Activated naive CD4-positive, alpha-beta T cell treated with anti-CD3 and anti-CD28 coated beads, Interleukin-2, amount 10 ng/mL, durations not matched to agents 7 days and 5 days (primary cell): ENCODE results near the gene PAX3.
A peak's percentile ranks its signal among the peaks of the same experiment; 100 is the strongest.
"Not testable (repeated sequence)": the region's sequence is repeated elsewhere in the genome, so short reads cannot be mapped to it uniquely, and the experiment has no call there.

Experiments
- CTCF ChIA-PET: fragments of 350-600 bp; sonication (Branson Sonifier 250); formaldehyde crosslinking; loops from one replicate; lab custom pipeline; 2021; ENCODE audit warnings: antibody characterized with exemption; lab: Charles Lee
- DNase-seq: peaks from one replicate; pipeline ENCODE4 v3.0.0-alpha.2; 2020
- H3K27ac Mint-ChIP-seq: one replicate; pipeline ENCODE4 v1.8.0; 2021; ENCODE audit warnings: mild to moderate bottlenecking, moderate library complexity, mixed read lengths
- H3K27me3 Mint-ChIP-seq: one replicate; pipeline ENCODE4 v1.8.0; 2021; ENCODE audit warnings: mild to moderate bottlenecking, mixed read lengths
- H3K36me3 Mint-ChIP-seq: one replicate; pipeline ENCODE4 v1.8.0; 2021; ENCODE audit warnings: mixed read lengths
- H3K4me1 Mint-ChIP-seq: one replicate; pipeline ENCODE4 v1.8.0; 2021; ENCODE audit warnings: mixed read lengths
- H3K4me3 Mint-ChIP-seq: one replicate; pipeline ENCODE4 v1.8.0; 2021; ENCODE audit warnings: mild to moderate bottlenecking, moderate library complexity, mixed read lengths
- H3K9me3 Mint-ChIP-seq: one replicate; pipeline ENCODE4 v1.8.0; 2021; ENCODE audit warnings: mixed read lengths

PAX3 gene

GRCh38 chr2:222174450-222174849 is 124.3 kb downstream of the PAX3 start:
- no peaks in the 10 kb centered on the region for H3K27me3 Mint-ChIP-seq
- no peaks in the 10 kb centered on the region for H3K4me1 Mint-ChIP-seq
- DNase-seq: no peak
- no peak overlapping the region for H3K4me3 Mint-ChIP-seq
- CTCF ChIA-PET: no interaction called here
- no peaks in the 10 kb centered on the region for H3K9me3 Mint-ChIP-seq
- no peak overlapping the region for H3K27ac Mint-ChIP-seq
- no peaks in the 10 kb centered on the region for H3K36me3 Mint-ChIP-seq

GRCh38 chr2:222169346-222169745 is 129.5 kb downstream of the PAX3 start:
- Mint-ChIP-seq H3K9me3 (peaks cover 3% of the 10 kb centered on the region), H3K4me1 (no peaks in the 10 kb centered on the region), H3K27ac (no peak overlapping the region), H3K4me3 (no peak overlapping the region), H3K36me3 (no peaks in the 10 kb centered on the region), H3K27me3 (no peaks in the 10 kb centered on the region)
- CTCF ChIA-PET: no interaction called here
- DNase-seq: no peak

GRCh38 chr2:222167762-222168161 is 131.0 kb downstream of the PAX3 start:
- H3K9me3 Mint-ChIP-seq: peaks cover 3% of the 10 kb centered on the region
- no peak for DNase-seq
- H3K4me3 Mint-ChIP-seq: no peak overlapping the region
- no peaks in the 10 kb centered on the region for H3K27me3 Mint-ChIP-seq
- CTCF ChIA-PET: no interaction called here
- H3K36me3 Mint-ChIP-seq: no peaks in the 10 kb centered on the region
- no peak overlapping the region for H3K27ac Mint-ChIP-seq
- no peaks in the 10 kb centered on the region for H3K4me1 Mint-ChIP-seq

GRCh38 chr2:222160944-222161343 is 137.9 kb downstream of the PAX3 start:
- Mint-ChIP-seq H3K4me1 (no peaks in the 10 kb centered on the region), H3K27me3 (no peaks in the 10 kb centered on the region), H3K27ac (no peak overlapping the region), H3K36me3 (no peaks in the 10 kb centered on the region), H3K4me3 (no peak overlapping the region), H3K9me3 (no peaks in the 10 kb centered on the region)
- CTCF ChIA-PET: no interaction called here
- no peak for DNase-seq

GRCh38 chr2:222160125-222160524 is 138.7 kb downstream of the PAX3 start:
- Mint-ChIP-seq H3K27me3 (no peaks in the 10 kb centered on the region), H3K27ac (peak overlapping the region; percentile 52), H3K9me3 (peaks cover 2% of the 10 kb centered on the region), H3K36me3 (no peaks in the 10 kb centered on the region), H3K4me1 (no peaks in the 10 kb centered on the region), H3K4me3 (no peak overlapping the region)
- no peak for DNase-seq
- CTCF ChIA-PET: no interaction called here

- no peaks in the 10 kb centered on the region for H3K36me3 Mint-ChIP-seq
- no peak for DNase-seq
- CTCF ChIA-PET: no interaction called here
- H3K27me3 Mint-ChIP-seq: no peaks in the 10 kb centered on the region
- H3K4me3 Mint-ChIP-seq: no peak overlapping the region
- H3K27ac Mint-ChIP-seq: no peak overlapping the region
- H3K9me3 Mint-ChIP-seq: peaks cover 2% of the 10 kb centered on the region
- no peaks in the 10 kb centered on the region for H3K4me1 Mint-ChIP-seq
These were observed 139.6 kb downstream of the PAX3 start for GRCh38 chr2:222159221-222159620.

- H3K9me3 Mint-ChIP-seq, H3K27ac Mint-ChIP-seq, H3K27me3 Mint-ChIP-seq, H3K36me3 Mint-ChIP-seq, CTCF ChIA-PET, DNase-seq, H3K4me1 Mint-ChIP-seq, H3K4me3 Mint-ChIP-seq: not testable (repeated sequence)
These were observed 143.7 kb downstream of the PAX3 start for GRCh38 chr2:222155003-222155664.
